GM10248 (cell line): Measurements from ENCODE around the gene DCTN2.

ENCODE experiments used
- CTCF ChIA-PET: fragments of 300-600 bp; sonication (Branson Sonifier 250); formaldehyde crosslinking; extraction: SDS; loops from one replicate; lab custom pipeline; 2021; ENCODE audit warnings: antibody characterized with exemption; lab: Yijun Ruan, JAX
- POLR2A ChIA-PET: fragments of 350-650 bp; sonication (Branson Sonifier 250); formaldehyde crosslinking; extraction: SDS; loops from one replicate; lab custom pipeline; 2020; ENCODE audit warnings: antibody characterized with exemption; lab: Yijun Ruan, JAX
- DNase-seq: peaks from one replicate; pipeline ENCODE4 v3.0.0; 2012; ENCODE audit errors: extremely low spot score
- CTCF ChIP-seq: IDR thresholded peaks from 2 replicates; pipeline ENCODE4 v1.5.1; 2012; ENCODE audit warnings: mild to moderate bottlenecking, low read depth; ENCODE audit errors: extremely low read depth, missing control alignments, control extremely low read depth

The DCTN2 gene

GRCh38 chr12:57481671-57482070 is 65.3 kb downstream of the DCTN2 start:
- ChIA-PET CTCF (interaction anchor here (10.6 to 11.0 kb wide), 2 partner anchors 19 to 28 kb away, joined by 72 to 171 read pairs; partner anchors contain the start of genes GLI1 and INHBE), POLR2A (no interaction called here)

More at GRCh38 chr12:57481671-57482070, 65.3 kb downstream of the DCTN2 start:
- no peak for TF ChIP-seq CTCF
- no peak for DNase-seq
